Measurements from ENCODE around the gene LTA.
A peak's percentile ranks its signal among the peaks of the same experiment; 100 is the strongest.

Gene LTA

DNA sequence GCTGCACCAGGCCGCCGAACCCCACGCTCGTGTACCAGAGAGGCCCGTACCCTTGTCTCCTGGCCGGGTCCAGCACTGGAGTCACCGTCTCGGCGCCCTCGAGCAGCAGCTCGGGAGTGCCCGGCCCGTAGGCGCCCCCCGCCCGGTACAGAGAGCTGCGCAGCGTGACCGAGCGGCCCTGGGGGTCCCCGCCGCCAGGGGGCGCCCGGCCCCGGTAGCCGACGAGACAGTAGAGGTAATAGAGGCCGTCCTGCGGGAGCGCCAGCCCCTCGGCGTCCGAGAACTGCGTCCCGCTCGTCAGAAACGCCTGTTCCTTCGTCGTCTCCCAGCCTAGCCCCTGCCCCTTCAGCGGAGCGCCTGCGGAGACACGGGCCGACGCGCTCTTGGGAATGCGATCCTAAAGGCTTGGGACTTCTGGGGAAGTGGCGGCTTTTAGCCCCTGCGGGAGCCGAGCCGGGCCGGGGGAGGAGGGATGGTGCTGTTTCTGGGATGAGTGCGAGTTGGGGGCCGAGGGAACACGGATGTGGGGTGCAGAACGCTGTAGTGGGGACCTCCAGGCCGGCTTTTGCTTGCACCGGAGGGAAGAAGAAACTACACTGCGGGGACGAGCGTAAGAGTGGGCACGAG is 8.8 kb downstream of the LTA start (continued):
- TF ChIP-seq ZNF530 (tag by site-specific recombination; IDR thresholded peaks at IDR 0.05; ENCODE audit: low read depth) (no peak), ZNF335 (tag by site-specific recombination; conservative IDR thresholded peaks at IDR 0.05) (peak; percentile 77), OSR2 (tag by site-specific recombination; IDR thresholded peaks at IDR 0.05) (peak; percentile 90), ZNF701 (tag by site-specific recombination; IDR thresholded peaks at IDR 0.05) (no peak), KLF16 (tag by site-specific recombination; IDR thresholded peaks at IDR 0.05) (0 out of 2 replicates have a peak, but pooled peaks have one; percentile 21), ZSCAN30 (tag by site-specific recombination; IDR thresholded peaks at IDR 0.05) (peak; percentile 61; the same call in 1 of the 2 replicates), ZBTB21 (tag by site-specific recombination; IDR thresholded peaks at IDR 0.05) (no peak), ZNF600 (tag by site-specific recombination; IDR thresholded peaks at IDR 0.05) (peak; percentile 70), SETDB1 (IDR thresholded peaks at IDR 0.05; ENCODE audit: insufficient read length, low read length) (no peak), ZNF571 (tag by site-specific recombination; IDR thresholded peaks at IDR 0.05) (no peak), ZNF394 (tag by site-specific recombination; IDR thresholded peaks at IDR 0.05; ENCODE audit: borderline replicate concordance) (no peak), MEIS1 (CRISPR knock-in tag; IDR thresholded peaks at IDR 0.05; ENCODE audit: borderline replicate concordance) (no peak), ZNF391 (tag by site-specific recombination; IDR thresholded peaks at IDR 0.05; ENCODE audit: borderline replicate concordance, low read depth) (no peak), ZNF521 (tag by site-specific recombination; IDR thresholded peaks at IDR 0.05) (no peak), ZNF654 (tag by site-specific recombination; IDR thresholded peaks at IDR 0.05; ENCODE audit: low read depth) (peak; percentile 18; the same call in 1 of the 2 replicates), ZNF561 (tag by site-specific recombination; IDR thresholded peaks at IDR 0.05; ENCODE audit: borderline replicate concordance) (peak; percentile 52; the same call in 1 of the 2 replicates), ZNF473 (tag by site-specific recombination; IDR thresholded peaks at IDR 0.05) (no peak), ZNF596 (tag by site-specific recombination; IDR thresholded peaks at IDR 0.05) (no peak), ZNF292 (tag by site-specific recombination; IDR thresholded peaks at IDR 0.05; ENCODE audit: borderline replicate concordance, low read depth) (no peak), ZNF114 (tag by site-specific recombination; IDR thresholded peaks at IDR 0.05) (no peak), IKZF3 (tag by site-specific recombination; IDR thresholded peaks at IDR 0.05) (peak; percentile 46; the same call in 1 of the 2 replicates), ZNF311 (tag by site-specific recombination; IDR thresholded peaks at IDR 0.05; ENCODE audit: borderline replicate concordance) (no peak), ZNF670 (tag by site-specific recombination; IDR thresholded peaks at IDR 0.05; ENCODE audit: low read depth) (no peak), SP3 (tag by site-specific recombination; IDR thresholded peaks at IDR 0.05) (peak; percentile 34), TRIM28 (IDR thresholded peaks at IDR 0.05; ENCODE audit: borderline replicate concordance, low read length) (no peak; the same call in 1 of the 2 replicates), ZNF302 (tag by site-specific recombination; IDR thresholded peaks at IDR 0.05; ENCODE audit: low read depth) (no peak), ZBTB7A (tag by site-specific recombination; IDR thresholded peaks at IDR 0.05; ENCODE audit: low read depth) (peak; percentile 77; the same call in 1 of the 2 replicates), ZXDB (tag by site-specific recombination; IDR thresholded peaks at IDR 0.05) (peak; percentile 87)
- TF ChIP-seq, protein P1, sequence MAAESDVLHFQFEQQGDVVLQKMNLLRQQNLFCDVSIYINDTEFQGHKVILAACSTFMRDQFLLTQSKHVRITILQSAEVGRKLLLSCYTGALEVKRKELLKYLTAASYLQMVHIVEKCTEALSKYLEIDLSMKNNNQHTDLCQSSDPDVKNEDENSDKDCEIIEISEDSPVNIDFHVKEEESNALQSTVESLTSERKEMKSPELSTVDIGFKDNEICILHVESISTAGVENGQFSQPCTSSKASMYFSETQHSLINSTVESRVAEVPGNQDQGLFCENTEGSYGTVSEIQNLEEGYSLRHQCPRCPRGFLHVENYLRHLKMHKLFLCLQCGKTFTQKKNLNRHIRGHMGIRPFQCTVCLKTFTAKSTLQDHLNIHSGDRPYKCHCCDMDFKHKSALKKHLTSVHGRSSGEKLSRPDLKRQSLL (tag by site-specific recombination; IDR thresholded peaks at IDR 0.05): no peak
- TF ChIP-seq, protein P2, sequence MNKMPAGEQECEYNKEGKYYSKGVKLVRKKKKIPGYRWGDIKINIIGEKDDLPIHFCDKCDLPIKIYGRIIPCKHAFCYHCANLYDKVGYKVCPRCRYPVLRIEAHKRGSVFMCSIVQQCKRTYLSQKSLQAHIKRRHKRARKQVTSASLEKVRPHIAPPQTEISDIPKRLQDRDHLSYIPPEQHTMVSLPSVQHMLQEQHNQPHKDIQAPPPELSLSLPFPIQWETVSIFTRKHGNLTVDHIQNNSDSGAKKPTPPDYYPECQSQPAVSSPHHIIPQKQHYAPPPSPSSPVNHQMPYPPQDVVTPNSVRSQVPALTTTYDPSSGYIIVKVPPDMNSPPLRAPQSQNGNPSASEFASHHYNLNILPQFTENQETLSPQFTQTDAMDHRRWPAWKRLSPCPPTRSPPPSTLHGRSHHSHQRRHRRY (tag by site-specific recombination; IDR thresholded peaks at IDR 0.05): no peak
- TF ChIP-seq, protein P3, sequence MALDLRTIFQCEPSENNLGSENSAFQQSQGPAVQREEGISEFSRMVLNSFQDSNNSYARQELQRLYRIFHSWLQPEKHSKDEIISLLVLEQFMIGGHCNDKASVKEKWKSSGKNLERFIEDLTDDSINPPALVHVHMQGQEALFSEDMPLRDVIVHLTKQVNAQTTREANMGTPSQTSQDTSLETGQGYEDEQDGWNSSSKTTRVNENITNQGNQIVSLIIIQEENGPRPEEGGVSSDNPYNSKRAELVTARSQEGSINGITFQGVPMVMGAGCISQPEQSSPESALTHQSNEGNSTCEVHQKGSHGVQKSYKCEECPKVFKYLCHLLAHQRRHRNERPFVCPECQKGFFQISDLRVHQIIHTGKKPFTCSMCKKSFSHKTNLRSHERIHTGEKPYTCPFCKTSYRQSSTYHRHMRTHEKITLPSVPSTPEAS (tag by site-specific recombination; IDR thresholded peaks at IDR 0.05): no peak
- TF ChIP-seq, protein P4, sequence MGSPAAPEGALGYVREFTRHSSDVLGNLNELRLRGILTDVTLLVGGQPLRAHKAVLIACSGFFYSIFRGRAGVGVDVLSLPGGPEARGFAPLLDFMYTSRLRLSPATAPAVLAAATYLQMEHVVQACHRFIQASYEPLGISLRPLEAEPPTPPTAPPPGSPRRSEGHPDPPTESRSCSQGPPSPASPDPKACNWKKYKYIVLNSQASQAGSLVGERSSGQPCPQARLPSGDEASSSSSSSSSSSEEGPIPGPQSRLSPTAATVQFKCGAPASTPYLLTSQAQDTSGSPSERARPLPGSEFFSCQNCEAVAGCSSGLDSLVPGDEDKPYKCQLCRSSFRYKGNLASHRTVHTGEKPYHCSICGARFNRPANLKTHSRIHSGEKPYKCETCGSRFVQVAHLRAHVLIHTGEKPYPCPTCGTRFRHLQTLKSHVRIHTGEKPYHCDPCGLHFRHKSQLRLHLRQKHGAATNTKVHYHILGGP (tag by site-specific recombination; IDR thresholded peaks at IDR 0.05): no peak
- TF ChIP-seq, protein P5, sequence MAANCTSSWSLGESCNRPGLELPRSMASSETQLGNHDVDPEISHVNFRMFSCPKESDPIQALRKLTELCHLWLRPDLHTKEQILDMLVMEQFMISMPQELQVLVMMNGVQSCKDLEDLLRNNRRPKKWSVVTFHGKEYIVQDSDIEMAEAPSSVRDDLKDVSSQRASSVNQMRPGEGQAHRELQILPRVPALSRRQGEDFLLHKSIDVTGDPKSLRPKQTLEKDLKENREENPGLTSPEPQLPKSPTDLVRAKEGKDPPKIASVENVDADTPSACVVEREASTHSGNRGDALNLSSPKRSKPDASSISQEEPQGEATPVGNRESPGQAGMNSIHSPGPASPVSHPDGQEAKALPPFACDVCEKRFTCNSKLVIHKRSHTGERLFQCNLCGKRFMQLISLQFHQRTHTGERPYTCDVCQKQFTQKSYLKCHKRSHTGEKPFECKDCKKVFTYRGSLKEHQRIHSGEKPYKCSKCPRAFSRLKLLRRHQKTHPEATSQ (tag by site-specific recombination; IDR thresholded peaks at IDR 0.05): no peak
- TF ChIP-seq, protein P6, sequence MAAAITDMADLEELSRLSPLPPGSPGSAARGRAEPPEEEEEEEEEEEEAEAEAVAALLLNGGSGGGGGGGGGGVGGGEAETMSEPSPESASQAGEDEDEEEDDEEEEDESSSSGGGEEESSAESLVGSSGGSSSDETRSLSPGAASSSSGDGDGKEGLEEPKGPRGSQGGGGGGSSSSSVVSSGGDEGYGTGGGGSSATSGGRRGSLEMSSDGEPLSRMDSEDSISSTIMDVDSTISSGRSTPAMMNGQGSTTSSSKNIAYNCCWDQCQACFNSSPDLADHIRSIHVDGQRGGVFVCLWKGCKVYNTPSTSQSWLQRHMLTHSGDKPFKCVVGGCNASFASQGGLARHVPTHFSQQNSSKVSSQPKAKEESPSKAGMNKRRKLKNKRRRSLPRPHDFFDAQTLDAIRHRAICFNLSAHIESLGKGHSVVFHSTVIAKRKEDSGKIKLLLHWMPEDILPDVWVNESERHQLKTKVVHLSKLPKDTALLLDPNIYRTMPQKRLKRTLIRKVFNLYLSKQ (tag by site-specific recombination; IDR thresholded peaks at IDR 0.05; ENCODE audit: borderline replicate concordance): no peak
